ENCODE results near the gene KLC3.

Gene KLC3

GRCh38 chr19:45368127-45368526 is 27.6 kb downstream of the KLC3 start:
- in situ Hi-C loops (cut with HindIII; ENCODE audit: low sequenced_read_pairs) = no loop called here

GRCh38 chr19:45368737-45369340 is 28.3 kb downstream of the KLC3 start:
- in situ Hi-C loops (cut with HindIII; ENCODE audit: low sequenced_read_pairs) = no loop called here

- in situ Hi-C loops (cut with HindIII; ENCODE audit: low sequenced_read_pairs) = no loop called here
Observed at GRCh38 chr19:45370410-45371204, 30.1 kb downstream of the KLC3 start, which contains the start of gene ERCC2. ERCC2 (minus strand) TSS chr19:45370573; CDS start chr19:45370540, 33 bp downstream.

- in situ Hi-C loops (cut with HindIII; ENCODE audit: low sequenced_read_pairs) = no loop called here
Observed at GRCh38 chr19:45376045-45376724, 35.6 kb downstream of the KLC3 start.

- in situ Hi-C loops (cut with HindIII; ENCODE audit: low sequenced_read_pairs) = no loop called here
Observed at GRCh38 chr19:45380107-45380506, 39.6 kb downstream of the KLC3 start.

GRCh38 chr19:45382426-45382825 is 41.9 kb downstream of the KLC3 start:
- in situ Hi-C loops (cut with HindIII; ENCODE audit: low sequenced_read_pairs) = no loop called here

- in situ Hi-C loops (cut with HindIII; ENCODE audit: low sequenced_read_pairs) = no loop called here
Observed at GRCh38 chr19:45385392-45386221, 45.1 kb downstream of the KLC3 start.

- in situ Hi-C loops (cut with HindIII; ENCODE audit: low sequenced_read_pairs) = no loop called here
Observed at GRCh38 chr19:45391346-45391745, 50.8 kb downstream of the KLC3 start.

GRCh38 chr19:45391871-45392665 is 51.5 kb downstream of the KLC3 start:
- in situ Hi-C loops (cut with HindIII; ENCODE audit: low sequenced_read_pairs) = no loop called here

- in situ Hi-C loops (cut with HindIII; ENCODE audit: low sequenced_read_pairs) = no loop called here
Observed at GRCh38 chr19:45395821-45396617, 55.5 kb downstream of the KLC3 start.

GRCh38 chr19:45400192-45400591 is 59.6 kb downstream of the KLC3 start:
- in situ Hi-C loops (cut with HindIII; ENCODE audit: low sequenced_read_pairs) = no loop called here
